PFSK-1 (cell line): ENCODE results near the gene ARL9.

Source experiments
- FOXP2 ChIP-seq: optimal IDR thresholded peaks from 2 replicates; pipeline ENCODE3; 2011; ENCODE audit warnings: borderline replicate concordance, control low read depth, inconsistent platforms; ENCODE audit not compliant: insufficient read depth; ENCODE audit errors: extremely low read length, extremely low read depth
- POLR2AphosphoS5 ChIP-seq: IDR thresholded peaks from 2 replicates; pipeline ENCODE4 v1.6.1; 2012; ENCODE audit warnings: low read depth, mild to moderate bottlenecking, control low read depth, low read length, moderate library complexity
- SIN3A ChIP-seq: IDR thresholded peaks from 2 replicates; pipeline ENCODE4 v1.6.1; 2012; ENCODE audit warnings: mild to moderate bottlenecking, low read length, moderate library complexity, borderline replicate concordance; ENCODE audit not compliant: insufficient read depth
- TAF1 ChIP-seq: IDR thresholded peaks from 2 replicates; pipeline ENCODE4 v1.6.1; 2012; ENCODE audit warnings: low read length, control low read depth, borderline replicate concordance; ENCODE audit not compliant: insufficient read depth
- TF ChIP-seq, protein P1 (sequence below), 2 experiments: IDR thresholded peaks; 2 replicates each; pipeline versions ENCODE4 v1.6.1 to v1.8.0; 2011 to 2012; ENCODE audit warnings: low read depth in 2 of 2, low read length in 2 of 2, control low read depth in 1 of 2, inconsistent platforms in 1 of 2, mild to moderate bottlenecking in 1 of 2, moderate library complexity in 1 of 2; ENCODE audit not compliant: insufficient read depth in 1 of 2

Gene ARL9

DNA sequence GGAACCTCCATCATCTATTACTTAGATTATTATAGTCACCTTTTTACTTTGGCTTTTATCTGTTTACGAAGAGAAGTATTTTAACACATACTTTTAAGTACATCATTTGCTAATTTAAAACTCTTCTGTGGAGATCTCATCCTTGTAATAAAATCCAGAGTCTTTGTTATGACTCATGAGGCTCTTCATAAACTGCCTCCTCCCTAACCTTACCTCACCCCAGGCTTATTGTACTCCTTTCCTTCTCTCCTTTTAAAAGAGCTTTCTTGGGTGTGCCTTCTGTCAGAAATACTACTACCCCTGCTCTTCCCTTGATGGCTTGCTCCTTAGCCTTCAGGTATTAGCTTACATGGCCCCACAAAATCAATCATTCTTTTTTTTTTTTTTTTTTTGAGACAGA lies 6.6 kb downstream of the ARL9 start:
- TF ChIP-seq POLR2AphosphoS5: no peak
- no peak for TF ChIP-seq TAF1
- no peak for TF ChIP-seq FOXP2
- no peak for TF ChIP-seq SIN3A
- TF ChIP-seq, protein P1, sequence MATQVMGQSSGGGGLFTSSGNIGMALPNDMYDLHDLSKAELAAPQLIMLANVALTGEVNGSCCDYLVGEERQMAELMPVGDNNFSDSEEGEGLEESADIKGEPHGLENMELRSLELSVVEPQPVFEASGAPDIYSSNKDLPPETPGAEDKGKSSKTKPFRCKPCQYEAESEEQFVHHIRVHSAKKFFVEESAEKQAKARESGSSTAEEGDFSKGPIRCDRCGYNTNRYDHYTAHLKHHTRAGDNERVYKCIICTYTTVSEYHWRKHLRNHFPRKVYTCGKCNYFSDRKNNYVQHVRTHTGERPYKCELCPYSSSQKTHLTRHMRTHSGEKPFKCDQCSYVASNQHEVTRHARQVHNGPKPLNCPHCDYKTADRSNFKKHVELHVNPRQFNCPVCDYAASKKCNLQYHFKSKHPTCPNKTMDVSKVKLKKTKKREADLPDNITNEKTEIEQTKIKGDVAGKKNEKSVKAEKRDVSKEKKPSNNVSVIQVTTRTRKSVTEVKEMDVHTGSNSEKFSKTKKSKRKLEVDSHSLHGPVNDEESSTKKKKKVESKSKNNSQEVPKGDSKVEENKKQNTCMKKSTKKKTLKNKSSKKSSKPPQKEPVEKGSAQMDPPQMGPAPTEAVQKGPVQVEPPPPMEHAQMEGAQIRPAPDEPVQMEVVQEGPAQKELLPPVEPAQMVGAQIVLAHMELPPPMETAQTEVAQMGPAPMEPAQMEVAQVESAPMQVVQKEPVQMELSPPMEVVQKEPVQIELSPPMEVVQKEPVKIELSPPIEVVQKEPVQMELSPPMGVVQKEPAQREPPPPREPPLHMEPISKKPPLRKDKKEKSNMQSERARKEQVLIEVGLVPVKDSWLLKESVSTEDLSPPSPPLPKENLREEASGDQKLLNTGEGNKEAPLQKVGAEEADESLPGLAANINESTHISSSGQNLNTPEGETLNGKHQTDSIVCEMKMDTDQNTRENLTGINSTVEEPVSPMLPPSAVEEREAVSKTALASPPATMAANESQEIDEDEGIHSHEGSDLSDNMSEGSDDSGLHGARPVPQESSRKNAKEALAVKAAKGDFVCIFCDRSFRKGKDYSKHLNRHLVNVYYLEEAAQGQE (IDR thresholded peaks at IDR 0.05; ENCODE audit: insufficient read depth in 1 of 2, low read depth in 2 of 2, low read length in 2 of 2): no peak

DNA sequence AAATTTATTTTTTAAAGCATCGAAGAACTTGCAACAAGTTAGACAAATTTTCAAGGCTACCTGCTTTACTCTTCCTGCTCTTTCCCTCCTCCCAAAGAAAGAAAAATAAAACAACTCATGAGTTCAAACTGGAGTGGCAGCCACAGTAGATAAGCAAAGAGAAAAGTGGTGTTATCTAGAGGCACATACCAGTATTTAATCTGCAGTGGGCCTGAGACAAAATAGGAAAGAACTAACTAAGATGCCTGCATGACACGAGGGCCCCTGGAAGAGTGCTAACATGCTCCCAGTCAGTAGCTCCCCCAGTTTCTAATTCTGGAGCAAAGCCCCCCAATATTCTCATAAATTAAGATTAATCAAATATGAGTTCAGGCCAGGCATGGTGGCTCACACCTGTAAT lies 7.9 kb downstream of the ARL9 start:
- TF ChIP-seq TAF1 (no peak), POLR2AphosphoS5 (no peak), FOXP2 (no peak), SIN3A (no peak)
- TF ChIP-seq, protein P1 (IDR thresholded peaks at IDR 0.05; ENCODE audit: insufficient read depth in 1 of 2, low read depth in 2 of 2, low read length in 2 of 2): no peak

DNA sequence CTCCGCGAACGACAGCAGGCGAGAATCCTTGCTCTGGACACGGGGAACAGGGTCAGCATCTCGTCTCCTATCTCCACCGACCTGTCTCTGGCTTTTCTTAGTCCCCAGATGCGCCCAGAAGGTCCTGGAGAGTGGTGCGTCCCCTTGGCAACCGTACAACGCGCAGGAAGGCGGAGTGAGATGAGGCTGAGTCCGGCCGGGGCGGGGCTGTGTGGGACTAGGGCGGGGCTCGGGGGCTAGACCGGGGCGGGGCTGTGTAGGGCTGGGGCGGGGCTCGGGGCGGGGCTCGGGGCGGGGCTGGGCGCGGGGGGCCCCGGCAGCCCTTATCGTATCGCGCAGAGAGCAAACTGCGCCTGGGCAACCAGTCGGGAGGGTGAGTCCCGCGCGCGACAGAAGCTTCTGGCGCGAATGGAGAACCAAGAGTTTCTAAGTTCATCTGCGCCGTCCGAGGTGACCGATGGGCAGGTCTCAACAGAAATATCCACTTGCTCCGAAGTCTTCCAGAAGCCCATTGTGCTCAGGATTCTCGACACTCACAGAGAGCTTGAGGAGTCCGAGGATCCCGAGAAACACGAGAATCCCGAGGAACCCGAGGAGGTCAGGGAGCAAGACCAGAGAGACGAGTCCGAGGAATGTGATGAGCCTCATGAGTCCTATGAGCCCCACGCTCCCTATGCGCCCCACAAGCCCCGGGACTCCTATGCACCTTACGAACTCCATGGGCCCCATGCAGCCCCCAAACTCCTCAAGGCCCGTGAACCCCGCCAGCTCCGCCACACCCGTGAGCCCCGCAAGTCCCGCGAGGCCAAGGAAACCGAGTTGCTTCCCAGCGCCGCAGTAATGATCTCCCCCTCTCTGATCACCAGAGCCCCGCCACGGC lies 24.9 kb downstream of the ARL9 start:
- TF ChIP-seq POLR2AphosphoS5 (peak; percentile 56; the same call in 1 of the 2 replicates), SIN3A (no peak)

DNA sequence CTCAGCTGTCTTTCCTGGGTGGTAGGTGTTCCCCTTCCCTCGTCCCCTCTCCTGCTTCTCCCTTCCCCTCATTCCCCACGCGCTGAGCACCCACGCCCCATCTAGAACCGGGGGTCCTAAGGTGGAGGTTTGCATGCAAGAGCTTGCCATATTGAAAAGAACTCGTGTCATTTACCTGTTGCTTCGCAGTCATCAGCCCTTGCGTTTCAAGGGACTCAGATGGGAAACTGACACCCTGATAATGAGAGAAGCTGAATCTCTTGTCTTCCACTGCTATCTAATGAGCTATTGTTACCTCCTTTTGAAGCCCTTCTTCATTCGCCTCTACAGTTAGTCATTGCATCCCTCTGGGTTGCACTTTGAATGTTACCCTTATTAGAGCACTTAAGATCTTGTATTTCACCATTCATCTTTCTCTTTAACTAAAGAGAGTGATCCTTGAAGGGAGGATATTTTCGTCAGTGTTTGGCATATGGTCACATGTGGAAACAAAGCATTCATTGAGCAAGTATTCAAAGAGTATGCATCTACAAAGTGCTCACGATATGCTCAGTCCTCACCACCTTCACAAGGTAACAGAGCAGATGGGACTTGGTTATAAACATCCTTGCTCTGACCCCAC lies 25.7 kb downstream of the ARL9 start:
- TF ChIP-seq SIN3A (no peak), TAF1 (no peak), FOXP2 (no peak), POLR2AphosphoS5 (no peak)
- TF ChIP-seq, protein P1 (IDR thresholded peaks at IDR 0.05; ENCODE audit: insufficient read depth in 1 of 2, low read depth in 2 of 2, low read length in 2 of 2): no peak

DNA sequence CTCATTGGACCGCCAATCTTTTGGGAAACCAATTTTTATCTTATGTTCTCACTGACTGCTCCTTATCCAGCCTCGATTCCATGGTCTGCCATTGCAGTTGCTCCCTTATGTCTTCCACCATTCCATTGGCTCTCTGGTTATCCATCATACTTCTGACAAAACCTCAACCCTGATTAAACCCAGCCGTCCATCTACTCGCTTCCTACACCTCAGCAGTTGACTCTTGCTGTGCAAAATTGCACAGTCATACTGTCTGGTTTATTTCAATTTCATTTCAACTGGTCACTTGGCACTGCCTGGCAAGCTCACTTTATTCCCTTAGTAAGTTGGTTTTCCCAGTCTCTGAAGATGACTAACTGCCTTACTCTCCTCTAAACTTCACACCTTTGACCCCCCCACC lies 26.2 kb downstream of the ARL9 start:
- TF ChIP-seq TAF1 (no peak), SIN3A (no peak), POLR2AphosphoS5 (no peak), FOXP2 (no peak)
- TF ChIP-seq, protein P1 (IDR thresholded peaks at IDR 0.05; ENCODE audit: insufficient read depth in 1 of 2, low read depth in 2 of 2, low read length in 2 of 2): no peak
